IMR-90 (cell line): Measurements from ENCODE around the gene AGAP1. TPM values are rescaled to one million over a fixed set of nuclear protein-coding genes. Genes with fewer than 3 reads are reported as not detected.

Experiments used
- ATAC-seq: fragments of 200-7000 bp; cut with Tn5 transposase; 2 replicates; pipeline ENCODE4 v1.9.1; 2020; ENCODE audit warnings: low read depth, mild to moderate bottlenecking, moderate library complexity
- BruUV-seq: library from RNA; stranded (reverse); fragments of 400-500 nt; replicated peaks from 2 replicates; lab custom pipeline; 2021; lab: Mats Ljungman, UMichigan
- CTCF ChIA-PET: fragments of 300-600 bp; formaldehyde crosslinking; extraction: SDS; loops from one replicate; lab custom pipeline; 2021; ENCODE audit warnings: antibody characterized with exemption; lab: Yijun Ruan, JAX
- POLR2A ChIA-PET: fragments of 300-600 bp; sonication (Branson Sonifier 250); formaldehyde crosslinking; loops from one replicate; lab custom pipeline; 2022; ENCODE audit warnings: antibody characterized with exemption; ENCODE audit not compliant: unreplicated experiment; lab: Charles Lee
- DNase-seq: peaks from one replicate; pipeline ENCODE4 v3.0.0; 2013
- H2AFZ ChIP-seq: replicated peaks from 2 replicates; pipeline ENCODE3; 2013; ENCODE audit warnings: low read length, mild to moderate bottlenecking; ENCODE audit not compliant: poor library complexity
- H2AK5ac ChIP-seq: 2 replicates; pipeline ENCODE4 v1.6.1; 2013; ENCODE audit warnings: low read depth, low read length, inconsistent platforms
- H2AK9ac ChIP-seq: replicated peaks from 2 replicates; pipeline ENCODE3; 2013; ENCODE audit warnings: mild to moderate bottlenecking, low read depth, low read length, moderate library complexity; ENCODE audit not compliant: poor library complexity
- H2BK120ac ChIP-seq: 2 replicates; pipeline ENCODE4 v1.6.1; 2013; ENCODE audit warnings: low read depth, low read length, inconsistent platforms
- H2BK15ac ChIP-seq: 3 replicates; pipeline ENCODE4 v1.6.1; 2013; ENCODE audit warnings: low read depth, low read length, inconsistent platforms
- H2BK20ac ChIP-seq: 2 replicates; pipeline ENCODE4 v1.6.1; 2013; ENCODE audit warnings: low read depth, mild to moderate bottlenecking, inconsistent platforms, low read length, moderate library complexity
- H2BK5ac ChIP-seq: 2 replicates; pipeline ENCODE4 v1.6.1; 2013; ENCODE audit warnings: mild to moderate bottlenecking, low read depth, low read length, inconsistent platforms; ENCODE audit not compliant: poor library complexity, severe bottlenecking
- H3K14ac ChIP-seq: replicated peaks from 2 replicates; pipeline ENCODE4 v1.6.1; 2013; ENCODE audit warnings: low read depth, low read length, inconsistent platforms
- H3K18ac ChIP-seq: 2 replicates; pipeline ENCODE4 v1.6.1; 2013; ENCODE audit warnings: low read depth, low read length, control low read depth
- H3K23ac ChIP-seq: 2 replicates; pipeline ENCODE4 v1.6.1; 2013; ENCODE audit warnings: low read depth, low read length, inconsistent platforms
- H3K27ac ChIP-seq: 2 replicates; pipeline ENCODE4 v1.5.1; 2013; ENCODE audit warnings: mild to moderate bottlenecking, control low read depth, low read length; ENCODE audit not compliant: insufficient read depth
- H3K27me3 ChIP-seq: 2 replicates; pipeline ENCODE4 v1.6.1; 2013; ENCODE audit warnings: low read length; ENCODE audit not compliant: control insufficient read depth, insufficient read depth
- H3K36me3 ChIP-seq: 2 replicates; pipeline ENCODE4 v1.6.1; 2013; ENCODE audit warnings: low read length, mixed read lengths; ENCODE audit not compliant: control insufficient read depth, insufficient read depth
- H3K4ac ChIP-seq: 2 replicates; pipeline ENCODE4 v1.6.1; 2013; ENCODE audit warnings: low read depth, low read length, inconsistent platforms
- H3K4me1 ChIP-seq: 2 replicates; pipeline ENCODE4 v1.6.1; 2013; ENCODE audit warnings: low read length, mixed read lengths; ENCODE audit not compliant: control insufficient read depth, insufficient read depth
- H3K4me2 ChIP-seq: 2 replicates; pipeline ENCODE4 v1.6.1; 2013; ENCODE audit warnings: low read depth, mild to moderate bottlenecking, control low read depth, low read length, moderate library complexity
- H3K4me3 ChIP-seq: 2 replicates; pipeline ENCODE4 v1.5.1; 2013; ENCODE audit warnings: low read depth, mild to moderate bottlenecking, control low read depth, low read length, moderate library complexity; ENCODE audit not compliant: insufficient read depth
- H3K56ac ChIP-seq: 2 replicates; pipeline ENCODE4 v1.6.1; 2013; ENCODE audit warnings: low read length, inconsistent platforms; ENCODE audit not compliant: insufficient read depth; ENCODE audit errors: extremely low read depth
- H3K79me1 ChIP-seq, 2 experiments: 2 replicates each; pipeline ENCODE4 v1.6.1; 2013; ENCODE audit warnings: low read length in 2 of 2, inconsistent platforms in 1 of 2, low read depth in 1 of 2
- H3K9ac ChIP-seq: 2 replicates; pipeline ENCODE4 v1.6.1; 2013; ENCODE audit warnings: low read depth, low read length, control low read depth
- H3K9me1 ChIP-seq: 2 replicates; pipeline ENCODE4 v1.6.1; 2013; ENCODE audit warnings: low read length, inconsistent platforms; ENCODE audit not compliant: insufficient read depth
- H3K9me3 ChIP-seq: 2 replicates; pipeline ENCODE4 v1.6.1; 2013; ENCODE audit warnings: low read length; ENCODE audit not compliant: control insufficient read depth, insufficient read depth
- H4K20me1 ChIP-seq: 2 replicates; pipeline ENCODE4 v1.6.1; 2013; ENCODE audit warnings: low read length, inconsistent platforms; ENCODE audit not compliant: insufficient read depth
- H4K5ac ChIP-seq: 2 replicates; pipeline ENCODE4 v1.6.1; 2013; ENCODE audit warnings: mild to moderate bottlenecking, low read depth, low read length, control low read depth
- H4K8ac ChIP-seq, 2 experiments: 2 replicates each; pipeline ENCODE4 v1.6.1; 2013; ENCODE audit warnings: low read depth in 2 of 2, low read length in 2 of 2, control low read depth in 1 of 2, inconsistent platforms in 1 of 2
- H4K91ac ChIP-seq: 2 replicates; pipeline ENCODE4 v1.6.1; 2013; ENCODE audit warnings: low read depth, low read length, inconsistent platforms; ENCODE audit not compliant: insufficient read depth
- CEBPB ChIP-seq: IDR thresholded peaks from 2 replicates; pipeline ENCODE4 v1.6.1; 2012; ENCODE audit warnings: low read depth, low read length, improper control_type of control experiment
- CHD1 ChIP-seq: IDR thresholded peaks from 2 replicates; pipeline ENCODE4 v1.6.1; 2012; ENCODE audit warnings: low read depth, low read length, improper control_type of control experiment
- MAFK ChIP-seq: IDR thresholded peaks from 2 replicates; pipeline ENCODE4 v1.6.1; 2012; ENCODE audit warnings: low read depth, low read length, improper control_type of control experiment
- WGBS, 2 experiments: methylation state at CpG; one replicate each; pipeline versions ENCODE4 v1.1.5 to v1.1.7; 2013; ENCODE audit warnings: missing lambda C conversion rate in 2 of 2; ENCODE audit not compliant: insufficient read length in 1 of 2; ENCODE audit errors: extremely low coverage in 2 of 2; 5-methylcytosine and 5-hydroxymethylcytosine counted together
- dilution Hi-C: fragments of 300-500 bp; cut with HindIII; formaldehyde crosslinking; loops from one replicate; pipeline ENCODE4 v1.14.3; 2018; ENCODE audit warnings: low sequenced_read_pairs; ENCODE audit not compliant: unreplicated experiment
- in situ Hi-C: fragments of 300-500 bp; cut with MboI; formaldehyde crosslinking; loops from 3 replicates; pipeline ENCODE4 v1.14.3; 2019; ENCODE audit warnings: low sequenced_read_pairs, inconsistent platforms, mixed read lengths
- intact Hi-C: fragments of 100-400 bp; cut with micrococcal nuclease; formaldehyde crosslinking; loops from 2 replicates; pipeline ENCODE4 v1.10.0; 2022
- polyA plus RNA-seq, 3 experiments: library from polyadenylated mRNA; depleted of rRNA; stranded (reverse); fragments of >200 nt; gene quantifications; 2 replicates each; pipeline ENCODE4 v1.2.3, GENCODE V29; 2012; ENCODE audit warnings: low replicate concordance in 1 of 3
- total RNA-seq: library from RNA; depleted of rRNA; stranded (reverse); fragments of >200 nt; gene quantifications from 2 replicates; pipeline ENCODE4 v1.2.3, GENCODE V29; 2012

AGAP1 gene
- total and polyA plus RNA-seq, 2 of the 4 experiments (the other 2 are of a cell fraction): 15.1 to 16.4 TPM

DNA sequence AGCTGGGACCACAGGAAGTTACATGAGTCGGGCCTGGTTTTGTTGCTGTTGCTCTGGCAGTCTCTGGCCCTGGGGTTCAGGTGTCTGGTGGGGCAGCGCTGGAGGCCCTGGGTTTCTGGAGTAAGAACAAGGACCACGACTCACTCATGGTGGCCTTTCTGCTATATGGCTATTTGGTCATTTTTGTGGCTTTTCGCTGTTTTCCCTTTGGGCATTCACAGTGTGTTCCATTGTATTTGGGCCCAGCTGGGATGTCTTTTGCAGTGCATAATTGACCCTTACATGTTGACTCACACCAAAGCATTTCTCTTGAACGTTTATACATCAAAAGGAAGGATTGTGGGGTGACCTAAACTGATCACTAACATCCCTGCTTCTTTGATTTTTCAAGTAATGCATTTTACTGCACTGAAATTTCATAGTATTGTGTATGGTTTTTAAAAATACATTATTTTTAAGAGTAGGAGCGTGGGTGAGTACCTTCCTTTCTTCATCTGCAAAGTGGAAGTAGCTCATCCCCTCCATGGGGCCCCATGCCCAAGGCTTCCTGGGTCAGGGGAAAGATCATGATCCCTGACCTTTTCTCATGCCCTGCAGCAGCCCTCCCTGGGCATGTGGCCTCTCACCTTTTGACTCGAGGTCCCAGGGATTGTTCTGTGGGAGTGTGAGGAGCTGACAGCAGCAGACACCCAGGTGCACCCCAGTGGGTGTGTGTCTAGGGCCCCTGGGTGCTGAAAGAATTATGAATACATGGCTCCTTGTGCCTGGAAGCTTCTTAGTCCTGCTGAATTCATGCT lies 225.5 kb downstream of the AGAP1 start (continued):
- no peak for TF ChIP-seq CHD1

DNA sequence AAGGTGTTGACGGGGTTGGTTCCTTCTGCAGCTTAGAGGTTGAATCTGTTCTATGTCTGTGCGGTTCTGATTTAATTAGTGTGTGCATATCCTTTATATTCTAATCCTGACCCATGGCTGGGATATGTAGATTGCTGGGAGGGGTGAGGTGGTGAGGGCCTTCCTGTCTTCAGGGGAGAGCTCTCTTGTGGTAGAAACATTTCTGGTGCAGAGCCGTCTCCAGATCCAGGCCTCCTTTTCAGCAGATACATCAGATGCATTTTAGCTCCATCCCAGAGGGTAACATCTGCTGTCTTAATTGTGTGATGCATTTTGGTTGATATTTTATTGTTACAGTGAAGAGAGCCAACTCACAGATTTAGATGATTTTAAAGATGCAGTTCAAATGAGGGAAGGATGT lies 227.8 kb downstream of the AGAP1 start:
- Histone ChIP-seq H3K4me3 (no peak overlapping the region), H3K23ac (no peak overlapping the region), H3K27me3 (no peaks in the 10 kb centered on the region), H4K5ac (no peak overlapping the region), H3K14ac (no peak overlapping the region), H2BK5ac (no peak overlapping the region), H2AK9ac (no peak overlapping the region), H3K4ac (no peak overlapping the region), H2BK15ac (no peak overlapping the region), H3K18ac (no peak overlapping the region), H2AFZ (no peak overlapping the region), H3K9ac (no peak overlapping the region), H3K79me1 (peaks cover 0 to 8% of the 10 kb centered on the region in 2 experiments; a peak in 1 of 4 replicates), H2BK20ac (no peak overlapping the region), H2BK120ac (no peak overlapping the region), H4K20me1 (peaks cover 10% of the 10 kb centered on the region; the same call in 1 of the 2 replicates), H3K9me1 (peaks cover 14% of the 10 kb centered on the region; the same call in 1 of the 2 replicates), H3K4me1 (peaks cover 9% of the 10 kb centered on the region), H3K36me3 (no peaks in the 10 kb centered on the region), H2AK5ac (no peak overlapping the region), H4K8ac (no peak overlapping the region), H3K56ac (no peak overlapping the region), H3K27ac (no peak overlapping the region), H3K9me3 (no peaks in the 10 kb centered on the region), H4K91ac (no peak overlapping the region), H3K4me2 (no peak overlapping the region)
- ATAC-seq: no peak
- no TSS peak for BruUV-seq
- DNase-seq: no peak
- no CpG with 5 or more reads among the region's 3 CpGs for WGBS, 2 experiments
- ChIA-PET POLR2A (no interaction called here), CTCF (no interaction called here)
- in situ Hi-C loops (no loop called here), intact Hi-C loops (no loop called here), dilution Hi-C loops (no loop called here)
- no peak for TF ChIP-seq CEBPB
- TF ChIP-seq MAFK: no peak
